GM21723 (cell line): ENCODE measurements around the gene EPN3.

Experiments used
- ATAC-seq: cut with Tn5 transposase; IDR thresholded peaks from one replicate; pipeline ENCODE4 v1.9.1; 2021; ENCODE audit warnings: mild to moderate bottlenecking, moderate library complexity; ENCODE audit not compliant: unreplicated experiment

Gene EPN3

DNA sequence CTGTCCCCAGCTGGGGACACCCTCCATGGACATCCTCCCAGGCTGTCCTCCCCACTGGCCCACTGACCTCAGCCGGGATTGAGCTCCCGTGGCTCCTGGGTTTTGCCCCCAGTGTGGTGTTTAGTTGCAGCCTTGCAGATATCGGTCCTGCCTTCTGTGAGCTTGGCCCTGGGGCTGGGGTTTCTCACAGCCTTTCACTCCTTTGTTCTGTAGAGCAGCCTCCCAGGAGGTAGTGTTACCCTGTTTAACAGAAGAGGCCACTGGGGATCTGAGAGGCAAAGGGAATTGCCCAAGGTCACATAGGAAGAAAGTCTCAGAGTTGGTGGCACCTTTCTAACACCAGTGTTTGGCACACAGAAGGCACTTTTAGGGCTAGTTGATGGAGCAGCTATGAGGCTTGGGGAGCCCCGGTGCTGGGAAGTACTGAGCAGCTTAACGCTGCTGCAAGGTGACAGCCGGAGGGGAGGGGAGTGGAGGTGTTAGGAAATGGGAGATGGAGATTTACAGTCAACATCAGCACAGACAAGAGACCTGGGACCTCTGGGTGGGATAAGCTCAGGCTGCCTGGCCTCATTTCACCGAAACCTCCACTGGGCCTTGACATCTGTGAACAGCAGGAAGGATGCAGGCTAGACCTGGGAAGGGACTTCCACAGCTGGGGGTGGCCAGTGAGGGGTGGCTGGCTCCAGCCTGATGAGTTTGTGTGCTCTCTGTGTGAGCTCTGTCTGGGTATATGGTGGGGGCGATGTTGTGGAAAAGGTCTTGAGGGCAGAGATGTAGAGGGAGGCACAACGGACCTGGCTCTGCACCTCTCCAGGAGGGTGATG lies 54.1 kb downstream of the EPN3 start:
- ATAC-seq: no peak

DNA sequence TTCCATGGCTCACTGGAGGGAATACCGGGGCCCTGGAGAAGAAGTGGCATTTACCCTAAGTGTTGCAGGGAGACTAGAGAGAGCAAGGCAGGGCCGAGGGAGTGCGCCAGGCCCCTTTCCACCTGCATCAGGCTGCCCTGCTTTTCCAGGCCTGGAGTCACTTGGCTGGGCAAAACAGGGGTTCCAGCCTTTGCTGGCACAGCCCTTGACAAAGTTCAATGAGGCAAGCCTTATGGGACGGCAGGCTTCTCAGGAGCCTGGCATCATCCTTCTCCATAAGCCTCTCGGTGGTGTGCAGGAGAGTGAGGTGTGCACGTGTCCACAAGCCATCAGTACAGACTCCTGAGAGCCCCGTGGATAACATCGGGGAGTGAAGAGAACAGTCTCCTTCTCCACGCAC lies 55.0 kb downstream of the EPN3 start:
- ATAC-seq: no peak

DNA sequence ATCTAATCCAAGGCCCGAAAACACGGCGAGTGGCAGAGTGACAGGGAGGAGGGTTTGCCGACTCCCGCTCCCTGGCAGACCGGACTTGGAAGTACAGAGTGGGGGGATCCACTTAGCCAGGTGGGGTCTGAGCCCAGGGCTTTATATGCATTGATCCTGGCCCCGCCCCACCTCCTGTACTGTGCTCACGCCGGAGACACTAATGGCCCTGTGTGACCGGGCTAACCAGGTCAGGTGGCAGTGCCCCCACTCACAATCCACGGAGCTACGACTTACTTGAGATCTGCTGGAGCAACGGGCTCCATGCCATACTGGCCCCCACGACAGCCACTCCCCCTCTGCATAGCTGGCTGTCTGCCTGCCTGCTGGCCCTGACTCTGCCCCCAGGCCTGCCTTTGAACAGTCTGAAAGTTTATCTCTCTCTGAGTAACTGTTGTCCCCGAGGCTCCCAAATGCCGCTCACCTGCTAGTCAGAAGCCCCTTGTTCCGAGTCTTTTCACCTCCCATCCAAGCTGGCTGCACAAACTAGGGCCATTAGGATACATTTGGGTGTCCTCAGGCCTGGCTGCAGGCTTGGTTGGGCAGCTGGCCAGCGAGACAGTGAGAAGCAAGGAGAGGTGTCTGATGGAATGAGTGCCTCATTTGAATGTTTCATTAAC lies 56.0 kb downstream of the EPN3 start:
- ATAC-seq: no peak

DNA sequence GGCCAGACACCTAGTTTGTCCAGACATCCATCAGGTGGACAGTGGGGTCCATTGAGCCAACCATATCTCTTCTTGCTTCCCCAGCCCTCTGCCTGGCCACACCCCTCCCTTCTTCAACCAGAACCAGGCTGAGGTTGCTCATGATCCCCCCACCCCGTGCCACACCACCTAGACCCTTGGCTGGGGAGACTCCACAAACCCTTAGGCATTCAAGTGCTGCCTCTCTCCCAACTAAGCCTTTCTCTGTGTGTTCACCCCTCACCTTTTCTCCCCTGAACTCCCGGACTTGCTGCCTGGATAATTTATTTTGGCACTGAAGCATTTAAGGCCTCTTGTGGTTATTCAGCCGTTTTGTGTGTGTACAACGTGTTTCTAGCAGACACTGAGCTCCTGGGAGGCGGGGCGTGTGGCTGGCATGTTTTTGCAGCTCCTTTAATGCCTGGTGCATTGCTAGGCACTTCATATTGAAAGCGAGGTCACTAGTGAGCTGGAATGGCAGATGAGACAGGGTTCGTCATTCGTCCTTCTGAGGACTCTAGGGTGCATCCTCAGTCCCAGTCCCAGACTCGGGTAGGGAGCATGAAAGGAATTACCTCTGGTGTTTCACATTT lies 56.7 kb downstream of the EPN3 start:
- no peak for ATAC-seq

DNA sequence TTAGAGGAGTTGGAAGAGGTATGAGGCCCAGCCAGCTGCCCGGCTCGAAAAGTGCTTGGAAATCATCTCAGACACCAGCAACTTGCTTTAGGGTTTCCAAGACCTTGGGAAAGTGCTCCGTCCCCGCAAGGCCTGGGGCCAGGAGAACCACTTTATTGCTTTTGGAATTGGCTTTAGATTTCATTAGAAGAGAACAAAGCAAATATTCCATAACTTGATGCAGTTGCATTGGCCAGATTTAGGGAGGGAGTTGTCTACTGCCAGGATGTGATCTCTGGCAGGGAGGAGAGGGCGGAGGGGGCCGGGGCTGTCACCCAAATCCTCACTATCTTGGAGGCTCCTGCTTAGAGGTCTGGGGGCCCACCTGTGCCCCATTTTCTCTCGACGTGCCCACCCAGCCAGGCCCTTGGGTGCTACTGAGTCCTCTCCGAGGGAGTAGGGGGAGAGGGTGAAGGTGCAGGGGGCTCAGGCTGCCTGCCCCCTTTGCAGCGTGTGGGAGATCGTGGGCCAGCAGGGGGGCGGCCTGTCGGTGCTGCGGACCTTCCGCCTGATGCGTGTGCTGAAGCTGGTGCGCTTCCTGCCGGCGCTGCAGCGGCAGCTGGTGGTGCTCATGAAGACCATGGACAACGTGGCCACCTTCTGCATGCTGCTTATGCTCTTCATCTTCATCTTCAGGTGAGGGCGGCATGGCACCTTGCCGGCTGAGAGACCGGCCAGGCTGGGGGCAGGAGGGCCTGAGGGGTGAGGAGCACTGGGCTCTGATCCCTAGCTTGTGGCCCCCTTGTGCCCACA lies 58.6 kb downstream of the EPN3 start:
- no peak for ATAC-seq

DNA sequence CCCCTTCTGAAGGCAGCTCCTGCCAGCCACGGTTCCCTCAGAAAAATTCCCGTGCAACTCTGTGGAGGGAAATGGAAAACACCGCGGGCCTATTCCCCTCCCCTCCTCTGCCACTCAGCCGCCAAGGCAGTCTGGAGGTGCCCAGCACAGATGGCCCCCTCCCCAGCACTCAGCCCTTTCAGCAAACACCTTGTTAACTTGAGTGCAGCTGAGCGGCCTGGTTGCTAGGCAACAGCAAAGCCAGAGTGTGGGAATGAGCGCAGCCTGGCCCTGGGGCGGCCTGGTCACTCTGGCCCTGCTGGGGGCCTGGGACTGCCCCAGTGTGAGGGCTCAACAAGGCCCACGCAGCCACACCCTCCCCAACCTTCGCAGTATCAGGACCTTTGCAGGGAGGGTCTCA lies 60.8 kb downstream of the EPN3 start:
- no peak for ATAC-seq
